COLO829 (cell line): Measurements from ENCODE around the gene BMAL1.

Experiments
- DNase-seq: peaks from one replicate; pipeline ENCODE4 v3.0.0; 2012; ENCODE audit warnings: low spot score

BMAL1 gene

DNA sequence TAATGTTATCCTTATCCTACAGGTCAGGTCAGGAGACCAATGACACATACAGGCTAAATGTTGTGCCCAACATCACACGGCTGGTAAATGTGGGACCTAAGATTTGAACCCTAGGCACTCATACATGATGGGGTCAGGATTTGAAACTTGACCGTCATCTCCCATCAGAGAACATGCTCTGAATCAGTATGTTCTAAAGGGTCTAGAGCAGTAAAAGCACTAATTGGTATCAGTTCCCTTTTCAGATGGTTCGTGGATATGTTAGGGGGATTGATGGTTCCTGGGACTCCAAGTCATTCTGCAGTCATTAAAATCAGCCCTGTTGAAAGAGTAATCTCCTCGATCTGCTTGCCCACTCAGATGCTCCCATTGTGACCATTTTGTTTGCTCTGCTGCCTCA is 65.5 kb downstream of the BMAL1 start:
- no peak for DNase-seq

- peak; percentile 69 for DNase-seq
These were observed 66.5 kb downstream of the BMAL1 start for GRCh38 chr11:13343931-13344717.

DNA sequence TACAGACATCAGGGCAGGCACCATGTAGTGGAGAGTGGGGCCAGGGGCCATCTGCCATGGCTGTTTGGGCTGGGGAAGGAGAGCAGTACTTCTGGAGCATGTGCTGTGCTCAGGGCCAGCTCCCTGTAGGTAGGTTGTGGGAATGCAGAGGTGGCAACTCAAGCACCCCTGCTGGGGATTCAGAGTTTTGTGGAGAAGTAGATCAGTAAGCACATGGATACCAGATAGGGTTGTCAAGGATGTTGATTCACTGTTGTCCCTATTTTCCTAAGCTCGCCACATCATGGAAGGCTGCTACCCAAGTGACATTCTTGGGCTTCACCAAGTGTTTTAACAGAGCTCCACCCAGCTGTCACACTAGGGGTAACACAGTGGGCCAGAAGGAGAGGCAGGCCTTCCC is 67.2 kb downstream of the BMAL1 start:
- DNase-seq: no peak

GRCh38 chr11:13346470-13346869 is 68.9 kb downstream of the BMAL1 start:
- DNase-seq: no peak

DNA sequence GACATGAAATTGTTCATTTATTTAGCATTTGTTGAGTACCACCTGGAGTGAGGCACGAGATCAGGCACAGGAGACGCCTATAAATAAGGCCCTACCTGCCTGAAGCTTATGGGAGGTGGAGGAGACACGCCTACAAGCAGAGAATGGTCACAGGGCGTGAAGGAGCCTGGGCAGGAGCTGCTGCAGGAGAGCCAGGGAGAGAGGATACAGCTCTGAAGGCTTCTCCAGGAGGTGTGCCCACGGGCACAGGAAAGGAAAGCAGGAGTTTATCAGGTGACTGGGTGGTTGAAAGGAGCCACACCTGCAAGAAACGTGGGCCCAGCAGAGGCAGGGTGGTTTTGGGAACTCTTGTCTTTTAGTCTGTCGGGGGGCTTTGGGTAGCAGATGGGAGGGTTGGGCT is 70.3 kb downstream of the BMAL1 start:
- no peak for DNase-seq

DNA sequence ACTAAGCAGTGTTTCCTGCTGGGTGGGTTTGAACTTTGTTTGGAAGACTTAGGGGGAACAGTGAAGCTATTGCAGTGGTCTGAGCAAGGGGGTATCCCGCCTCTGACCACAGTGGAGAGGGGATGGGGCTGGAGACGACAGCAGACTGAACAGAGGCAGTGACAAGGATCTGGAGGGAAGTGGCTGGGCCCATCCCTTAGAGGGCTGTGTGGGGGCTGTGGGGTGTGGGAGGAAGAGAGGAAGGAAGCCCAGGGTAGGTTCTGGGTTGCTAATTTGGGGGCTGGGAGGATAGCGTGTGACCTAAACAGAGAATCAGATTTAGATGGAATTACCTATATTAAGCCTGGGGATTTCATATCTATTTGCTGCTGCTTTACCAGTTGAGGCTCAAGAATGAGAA is 70.7 kb downstream of the BMAL1 start:
- DNase-seq: no peak

- no peak for DNase-seq
These were observed 71.5 kb downstream of the BMAL1 start for GRCh38 chr11:13349046-13349445.

DNA sequence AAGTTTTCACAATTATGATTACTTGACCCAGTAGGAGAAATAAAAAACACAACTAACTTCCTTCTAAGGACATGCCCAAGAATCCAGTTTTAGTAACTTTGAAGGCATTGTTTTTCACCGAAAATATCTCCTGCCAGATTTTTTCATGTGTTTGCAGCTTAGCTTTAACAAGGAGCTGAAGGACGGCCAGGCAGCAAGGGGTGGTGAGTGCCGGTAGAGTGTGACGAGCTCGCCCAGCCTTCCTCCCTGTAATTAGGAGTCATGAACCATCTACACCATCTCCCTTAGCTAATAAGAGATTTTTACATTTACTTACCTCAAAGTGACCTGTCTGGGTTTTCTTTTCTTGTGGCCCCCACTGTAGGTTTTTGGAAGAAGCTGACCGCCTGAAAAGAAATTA is 72.0 kb downstream of the BMAL1 start:
- no peak for DNase-seq

DNA sequence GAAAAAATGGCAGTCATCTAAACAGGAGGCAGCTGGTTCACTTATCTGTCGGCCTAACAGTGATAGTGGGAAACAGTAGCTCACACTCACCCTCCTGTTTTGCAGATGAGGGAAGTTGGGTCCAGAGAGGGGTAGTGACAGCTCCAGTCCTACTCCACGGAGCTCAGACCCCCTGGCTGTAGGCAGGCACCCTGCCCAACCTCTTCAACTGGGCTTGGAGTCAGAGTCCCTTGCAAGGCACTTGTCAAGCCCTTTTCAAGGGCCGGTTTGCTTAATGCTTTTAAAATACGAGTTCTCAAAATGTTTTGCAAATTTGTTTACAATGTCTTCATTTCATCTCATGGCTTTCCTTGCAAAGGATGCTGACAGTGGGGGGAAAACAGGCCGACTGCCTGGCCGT is 75.1 kb downstream of the BMAL1 start:
- no peak for DNase-seq

DNA sequence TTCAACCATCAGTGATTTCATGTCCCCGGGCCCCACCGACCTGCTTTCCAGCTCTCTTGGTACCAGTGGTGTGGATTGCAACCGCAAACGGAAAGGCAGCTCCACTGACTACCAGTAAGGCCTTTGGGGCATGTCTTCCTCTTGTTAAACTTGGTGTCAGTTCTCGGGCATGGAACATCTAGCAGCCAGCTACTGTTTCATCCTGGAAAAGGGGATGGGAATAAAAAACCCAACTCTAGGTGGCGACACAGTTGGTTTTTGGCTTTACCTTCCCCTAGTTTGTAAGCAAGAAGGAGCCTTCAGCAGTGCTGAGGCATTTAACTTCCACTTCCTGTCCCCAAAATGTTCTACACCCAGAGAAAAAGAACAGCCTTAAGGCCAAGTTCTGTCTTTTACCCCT is 76.7 kb downstream of the BMAL1 start:
- peak; percentile 15 for DNase-seq

GRCh38 chr11:13355191-13355590 is 77.6 kb downstream of the BMAL1 start:
- no peak for DNase-seq

DNA sequence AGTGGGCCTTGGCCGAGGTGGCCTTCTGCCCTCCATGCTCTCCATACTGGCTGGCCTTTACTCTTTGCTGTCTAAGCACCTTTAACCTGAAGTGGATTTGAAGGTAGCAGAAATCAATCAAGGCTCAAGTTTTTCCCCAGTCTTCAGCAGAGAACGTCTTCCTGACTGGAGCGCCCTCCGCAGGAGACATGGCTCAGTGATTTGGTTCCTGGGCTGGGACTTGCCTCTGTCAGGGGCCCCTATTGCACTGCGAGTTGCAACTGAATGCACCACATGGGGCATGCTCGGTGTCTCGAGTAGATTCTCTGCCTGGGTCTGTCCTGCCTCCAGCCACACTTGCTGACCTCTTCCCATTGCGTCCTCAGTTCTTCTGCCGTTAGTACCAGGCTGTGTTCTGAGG is 79.6 kb downstream of the BMAL1 start:
- no peak for DNase-seq

DNA sequence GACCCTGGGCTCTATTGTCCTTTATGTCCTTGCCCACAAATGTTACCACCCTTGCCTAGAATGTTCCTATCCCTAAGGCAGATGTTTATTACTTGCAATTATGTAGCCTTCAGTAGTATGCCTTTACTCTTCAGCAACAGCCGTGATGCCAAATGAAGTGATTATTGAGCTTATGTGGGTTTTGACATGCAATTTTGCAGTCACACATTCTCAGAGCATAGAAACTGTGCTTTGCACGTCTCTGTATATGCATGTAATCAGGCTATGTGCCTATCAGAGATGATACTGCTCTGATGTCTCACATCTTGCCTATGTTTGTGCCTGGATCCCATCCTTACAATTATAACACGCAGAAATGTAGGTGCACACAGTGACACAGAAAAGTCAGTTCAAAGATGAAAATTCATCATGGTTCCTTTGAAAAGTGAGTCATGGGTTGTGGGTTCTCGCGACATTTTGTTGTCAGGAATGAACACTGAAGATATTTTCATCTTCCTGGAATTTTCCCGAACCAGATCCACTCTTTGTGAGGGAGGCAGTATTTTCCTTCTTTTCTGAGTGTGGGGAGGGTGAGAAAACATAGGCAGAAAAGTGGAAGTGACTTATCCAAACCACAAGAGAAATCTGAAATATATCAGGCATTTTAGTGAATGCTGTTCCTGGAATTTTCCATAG is 81.1 kb downstream of the BMAL1 start:
- no peak for DNase-seq

- DNase-seq: no peak
These were observed 85.1 kb downstream of the BMAL1 start for GRCh38 chr11:13362596-13363109.

DNA sequence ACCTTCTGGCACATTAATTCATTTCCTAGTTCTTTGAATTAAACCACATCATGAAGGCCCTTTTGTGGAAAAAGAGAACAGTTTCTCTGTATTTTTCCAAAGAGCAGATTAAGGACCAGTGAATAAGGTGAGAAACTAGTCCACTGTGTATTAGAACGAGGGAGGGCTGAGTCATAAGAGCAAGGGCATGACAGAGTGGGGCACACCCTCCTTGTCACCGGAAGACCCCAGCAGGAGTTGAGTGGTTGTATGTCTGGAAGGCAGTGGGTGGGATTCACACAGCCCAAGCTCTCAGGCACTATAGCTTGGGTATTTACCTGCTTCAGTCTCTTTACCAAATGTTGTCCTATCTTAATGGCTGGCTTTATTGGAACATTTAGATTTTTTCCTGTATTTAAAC is 86.8 kb downstream of the BMAL1 start:
- no peak for DNase-seq

DNA sequence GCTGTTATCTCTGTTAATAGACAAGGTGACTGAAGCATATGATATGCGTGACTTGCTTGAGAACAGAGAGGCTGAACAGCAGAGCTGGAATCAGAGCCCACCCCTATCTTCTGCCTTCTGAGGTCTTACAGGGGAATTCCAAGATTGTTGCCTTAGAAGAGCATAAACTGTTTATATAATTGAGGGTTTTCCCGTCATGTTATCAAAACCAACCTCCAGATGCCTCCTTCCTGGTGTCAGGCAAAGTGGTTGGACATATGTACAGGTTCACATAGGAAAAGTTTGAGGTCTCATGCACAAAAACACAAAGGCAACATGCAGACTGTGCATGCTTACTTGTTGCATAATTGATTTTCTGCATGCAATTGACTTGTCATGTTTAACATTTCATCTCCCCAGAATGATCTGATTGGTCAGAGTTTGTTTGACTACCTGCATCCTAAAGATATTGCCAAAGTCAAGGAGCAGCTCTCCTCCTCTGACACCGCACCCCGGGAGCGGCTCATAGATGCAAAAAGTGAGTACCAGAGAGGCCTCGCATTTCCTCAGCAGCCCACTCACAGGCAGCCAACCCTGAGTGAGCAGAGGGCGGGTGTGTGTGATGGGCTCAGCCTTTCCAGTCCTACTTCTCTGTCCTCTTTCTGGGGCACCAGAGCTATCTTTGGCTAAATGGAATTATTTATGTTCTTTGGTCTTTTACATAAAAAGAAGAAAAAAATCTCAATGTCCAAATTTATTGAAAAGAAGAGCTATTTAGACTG is 88.9 kb downstream of the BMAL1 start:
- DNase-seq: no peak

GRCh38 chr11:13367115-13367514 is 89.5 kb downstream of the BMAL1 start:
- no peak for DNase-seq

DNA sequence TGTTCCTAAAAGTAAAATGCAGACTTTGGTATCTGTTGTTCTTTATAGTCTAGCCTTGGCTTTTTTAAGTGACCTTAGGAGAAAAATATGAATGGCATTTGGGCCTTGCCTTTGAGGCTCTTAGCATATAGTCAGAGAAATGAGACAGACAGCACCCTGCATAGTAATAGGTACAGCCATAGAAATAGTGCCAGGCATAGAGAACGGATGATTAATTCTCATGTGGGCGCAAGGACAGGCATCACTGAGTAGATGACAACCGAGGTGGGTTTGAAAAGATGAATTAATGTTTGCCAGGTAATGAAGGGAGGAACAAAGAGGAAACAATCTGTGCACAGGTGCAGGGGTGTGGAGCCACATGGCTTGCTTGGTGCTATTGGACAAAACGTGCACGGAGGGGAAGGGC is 90.5 kb downstream of the BMAL1 start:
- DNase-seq: no peak

DNA sequence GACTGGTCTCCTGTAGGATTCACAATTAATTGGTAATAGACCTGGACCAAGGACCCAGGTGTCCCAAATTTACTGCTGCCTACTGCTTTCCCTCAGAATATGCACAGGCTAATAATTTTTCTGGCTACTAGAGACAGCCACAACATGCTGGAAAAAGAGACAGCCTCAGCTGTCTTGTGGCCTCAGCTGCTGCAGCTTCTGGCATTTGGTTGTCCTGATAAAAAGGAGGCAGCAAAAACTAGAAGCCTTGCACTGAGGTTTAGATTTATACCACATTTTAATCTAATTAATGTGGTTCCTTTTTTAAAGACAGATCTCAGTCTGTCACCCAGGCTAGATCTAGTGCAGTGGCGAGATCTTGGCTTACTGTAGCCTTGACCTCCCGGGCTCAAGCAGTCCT is 95.6 kb downstream of the BMAL1 start:
- no peak for DNase-seq

DNA sequence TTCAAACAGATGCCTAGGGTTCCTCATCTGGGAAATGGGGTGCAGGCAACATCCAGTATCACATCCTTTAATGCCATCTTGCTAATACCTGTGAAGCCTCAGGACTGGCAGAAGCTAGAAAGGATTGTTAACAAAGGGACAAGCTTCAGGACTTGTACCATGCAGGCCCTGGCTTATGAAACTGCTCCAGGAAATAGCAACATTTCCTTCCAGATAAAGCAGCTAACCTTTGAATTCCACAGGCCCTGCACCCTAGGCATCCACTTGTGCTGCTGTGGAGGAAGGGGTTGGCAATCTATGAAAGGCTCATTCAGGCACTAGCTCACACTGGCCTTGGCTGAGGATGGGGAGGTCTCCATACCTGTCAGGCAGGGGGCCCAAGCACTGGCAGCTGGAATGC is 98.2 kb downstream of the BMAL1 start:
- no peak for DNase-seq

GRCh38 chr11:13376402-13376801 is 98.8 kb downstream of the BMAL1 start:
- no peak for DNase-seq

GRCh38 chr11:13376838-13377237 is 99.2 kb downstream of the BMAL1 start:
- DNase-seq: no peak

- no peak for DNase-seq
These were observed 100.7 kb downstream of the BMAL1 start for GRCh38 chr11:13378316-13378715.
